GM21717 (cell line): ENCODE data around the gene ITFG1.
A peak's percentile ranks its signal among the peaks of the same experiment; 100 is the strongest.

Experiments used
- ATAC-seq: cut with Tn5 transposase; IDR thresholded peaks from one replicate; pipeline ENCODE4 v1.9.1; 2021; ENCODE audit warnings: mild to moderate bottlenecking, moderate library complexity; ENCODE audit not compliant: unreplicated experiment

Gene ITFG1

DNA sequence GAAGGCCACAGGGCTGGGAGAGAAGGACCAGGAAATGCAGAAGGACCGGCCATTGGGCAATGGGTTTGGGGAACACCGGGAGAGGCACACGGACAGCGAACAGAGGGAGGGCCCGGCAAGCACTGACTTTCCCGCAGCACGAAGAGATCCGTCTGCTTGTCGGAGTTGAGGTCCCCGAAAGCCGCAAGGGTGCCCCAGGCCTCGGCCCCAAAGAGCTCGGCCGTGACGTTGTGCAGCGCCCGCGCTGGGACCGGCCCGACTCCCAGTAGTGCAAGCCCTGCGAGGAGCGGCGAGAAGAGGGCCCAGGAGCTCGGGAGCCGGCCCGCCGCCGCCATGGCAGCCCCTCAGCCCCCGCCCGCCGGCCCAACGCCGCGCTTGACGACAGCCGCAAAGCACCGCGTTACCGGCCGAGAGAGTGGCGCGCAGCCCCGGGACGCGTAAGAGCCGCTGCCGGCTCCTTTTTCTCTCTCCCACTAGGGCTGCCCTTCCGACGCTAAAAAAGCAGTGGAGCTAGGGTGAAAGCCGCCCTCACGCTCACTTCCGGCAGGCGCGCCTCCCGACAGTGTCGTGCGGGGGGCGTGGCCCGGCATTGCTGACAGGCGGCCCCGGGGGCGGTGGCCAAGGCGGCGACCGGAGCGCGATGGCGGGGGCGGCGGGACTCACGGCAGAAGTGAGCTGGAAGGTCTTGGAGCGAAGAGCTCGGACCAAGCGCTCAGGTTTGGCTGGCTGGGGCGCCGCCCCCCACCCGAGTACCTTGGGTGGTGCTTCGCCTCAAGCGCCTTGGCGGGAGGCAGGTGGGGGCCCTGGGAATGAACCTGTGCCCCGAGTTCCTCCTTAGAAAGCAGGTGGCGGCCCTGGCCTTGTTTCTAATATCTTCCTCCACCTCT is at the start of gene ITFG1, which contains the start of gene PHKB:
Gene ITFG1 (minus strand): TSS at position 353 of the 887 bp plus-strand sequence. CDS start 18 bp downstream, at position 335.
Gene PHKB (plus strand): TSS at position 621 of the 887 bp plus-strand sequence. CDS start 20 bp downstream, at position 641.
- peak; percentile 76 for ATAC-seq

DNA sequence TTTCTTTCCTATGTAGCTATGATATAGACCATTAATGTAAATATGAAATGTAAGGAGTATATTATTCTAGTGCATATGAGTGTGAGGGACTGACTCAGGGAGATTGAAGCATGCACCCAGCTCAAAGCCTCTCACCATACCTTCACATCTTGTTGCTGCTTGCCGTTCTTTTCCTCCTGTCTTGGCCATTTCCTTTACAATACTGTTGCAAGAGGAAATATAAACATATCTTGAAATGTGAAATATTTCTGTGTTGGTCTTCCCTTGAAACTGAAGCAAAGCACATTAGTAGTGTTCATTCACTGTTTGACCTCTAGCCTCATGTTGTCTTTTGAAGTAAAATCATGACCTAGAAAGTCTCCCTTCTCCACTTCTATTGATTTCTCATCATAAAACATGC is 46.8 kb upstream of the ITFG1 start:
- ATAC-seq: no peak

DNA sequence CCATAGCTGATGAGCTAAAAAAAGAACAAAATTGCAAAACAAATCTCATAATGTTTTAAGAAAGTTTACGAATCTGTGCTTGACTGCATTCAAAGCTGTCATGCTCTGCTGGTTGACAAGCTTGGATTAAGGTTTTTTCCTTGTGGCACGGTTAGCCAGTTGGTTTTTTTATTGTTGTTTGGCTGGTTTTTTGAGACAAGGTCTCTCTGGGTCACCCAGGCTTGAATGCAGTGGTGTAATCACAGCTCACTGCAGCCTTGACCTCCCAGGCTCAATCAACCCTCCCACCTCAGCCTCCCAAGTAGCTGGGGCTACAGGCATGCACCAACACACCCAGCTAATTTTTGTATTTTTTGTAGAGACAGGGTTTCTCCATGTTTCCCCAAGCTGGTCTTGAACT is 45.9 kb upstream of the ITFG1 start:
- no peak for ATAC-seq

DNA sequence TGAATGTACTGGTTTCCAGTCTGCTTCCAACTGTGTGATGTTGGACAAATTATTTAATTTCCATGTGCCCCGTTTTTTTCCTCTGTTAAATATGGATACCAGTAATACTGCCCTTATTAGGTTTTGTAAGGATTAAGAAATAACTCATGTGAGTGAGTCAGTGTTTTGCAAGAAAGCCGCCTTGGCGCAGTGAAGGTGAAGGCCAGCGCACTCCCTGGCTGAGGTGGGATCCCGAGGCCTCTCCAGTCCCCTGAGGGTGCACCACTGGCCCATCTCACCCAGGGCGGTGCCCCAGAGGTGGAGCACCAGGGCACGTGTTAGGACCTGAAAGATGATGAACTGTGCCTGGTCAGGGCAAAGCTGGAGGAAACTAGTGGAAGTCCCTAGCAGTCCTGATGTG is 43.7 kb upstream of the ITFG1 start:
- no peak for ATAC-seq

DNA sequence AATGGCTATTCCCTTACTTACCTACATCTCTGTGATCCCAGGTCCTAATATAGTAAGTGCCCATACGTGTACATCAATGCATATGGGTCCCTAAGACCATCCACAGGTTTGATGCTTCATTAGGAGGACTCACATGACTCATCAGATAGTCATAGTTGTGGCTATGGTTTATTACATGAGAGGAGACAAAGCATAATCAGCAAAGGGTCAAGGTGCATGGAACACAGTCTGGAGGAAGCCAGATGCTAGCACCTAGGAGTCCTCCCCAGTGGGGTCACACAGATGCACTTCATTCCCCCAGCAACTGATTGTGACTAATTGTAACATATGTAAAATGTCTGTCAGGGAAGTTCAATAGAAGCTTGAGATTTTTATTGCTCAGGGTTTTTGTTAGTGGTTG is 43.1 kb upstream of the ITFG1 start:
- no peak for ATAC-seq

DNA sequence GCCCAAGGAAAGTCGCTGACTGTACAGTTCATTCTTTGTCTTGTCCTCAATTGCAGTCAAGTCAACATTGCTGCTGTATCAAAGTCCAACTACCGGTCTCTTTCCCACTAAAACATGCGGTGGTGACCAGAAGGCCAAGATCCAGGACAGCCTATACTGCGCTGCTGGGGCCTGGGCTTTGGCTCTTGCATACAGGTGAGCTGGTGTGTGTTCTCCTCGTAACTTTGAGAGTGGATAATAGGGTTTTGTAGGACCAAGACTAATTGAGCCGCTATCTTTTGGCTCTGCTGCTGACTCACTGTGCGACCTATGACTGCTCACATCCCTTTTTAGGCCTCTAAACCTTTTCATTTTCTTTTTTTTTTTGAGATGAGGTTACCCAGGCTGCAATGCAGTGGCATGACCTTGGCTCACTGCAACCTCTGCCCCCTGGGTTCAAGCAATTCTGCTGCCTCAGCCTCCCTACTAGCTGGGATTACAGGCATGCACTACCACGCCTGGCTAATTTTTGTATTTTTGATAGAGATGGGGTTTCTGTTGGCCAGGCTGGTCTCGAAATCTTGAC is 38.9 kb upstream of the ITFG1 start:
- no peak for ATAC-seq

DNA sequence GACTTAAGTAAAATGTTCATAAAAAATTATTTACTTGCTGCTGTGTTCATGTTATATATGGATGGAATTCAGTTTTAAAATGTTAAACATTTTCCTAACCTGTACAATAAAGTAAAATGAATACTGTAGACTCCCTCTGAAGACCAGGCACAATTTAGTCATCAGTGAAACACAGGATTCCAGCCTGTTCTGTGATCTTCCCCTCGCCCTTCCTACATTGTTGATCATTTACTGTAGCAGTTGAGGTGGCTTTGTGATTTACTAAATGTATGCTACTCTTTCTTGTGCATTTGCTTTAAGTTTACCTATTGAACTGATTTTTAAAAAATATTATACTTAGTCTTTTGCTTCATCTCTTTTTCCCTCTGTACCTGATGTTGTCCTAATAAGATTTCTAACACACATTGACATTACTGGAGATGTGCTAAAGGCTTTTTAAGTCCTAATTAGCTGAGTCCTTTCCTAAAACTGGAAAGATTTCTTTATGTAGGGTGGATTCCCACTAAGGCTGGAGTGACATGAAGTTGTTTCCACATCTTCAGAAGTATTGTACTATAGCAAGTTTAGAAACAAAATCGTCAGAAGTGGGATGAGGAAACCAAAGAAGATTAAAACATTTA is 38.3 kb upstream of the ITFG1 start:
- ATAC-seq: no peak

DNA sequence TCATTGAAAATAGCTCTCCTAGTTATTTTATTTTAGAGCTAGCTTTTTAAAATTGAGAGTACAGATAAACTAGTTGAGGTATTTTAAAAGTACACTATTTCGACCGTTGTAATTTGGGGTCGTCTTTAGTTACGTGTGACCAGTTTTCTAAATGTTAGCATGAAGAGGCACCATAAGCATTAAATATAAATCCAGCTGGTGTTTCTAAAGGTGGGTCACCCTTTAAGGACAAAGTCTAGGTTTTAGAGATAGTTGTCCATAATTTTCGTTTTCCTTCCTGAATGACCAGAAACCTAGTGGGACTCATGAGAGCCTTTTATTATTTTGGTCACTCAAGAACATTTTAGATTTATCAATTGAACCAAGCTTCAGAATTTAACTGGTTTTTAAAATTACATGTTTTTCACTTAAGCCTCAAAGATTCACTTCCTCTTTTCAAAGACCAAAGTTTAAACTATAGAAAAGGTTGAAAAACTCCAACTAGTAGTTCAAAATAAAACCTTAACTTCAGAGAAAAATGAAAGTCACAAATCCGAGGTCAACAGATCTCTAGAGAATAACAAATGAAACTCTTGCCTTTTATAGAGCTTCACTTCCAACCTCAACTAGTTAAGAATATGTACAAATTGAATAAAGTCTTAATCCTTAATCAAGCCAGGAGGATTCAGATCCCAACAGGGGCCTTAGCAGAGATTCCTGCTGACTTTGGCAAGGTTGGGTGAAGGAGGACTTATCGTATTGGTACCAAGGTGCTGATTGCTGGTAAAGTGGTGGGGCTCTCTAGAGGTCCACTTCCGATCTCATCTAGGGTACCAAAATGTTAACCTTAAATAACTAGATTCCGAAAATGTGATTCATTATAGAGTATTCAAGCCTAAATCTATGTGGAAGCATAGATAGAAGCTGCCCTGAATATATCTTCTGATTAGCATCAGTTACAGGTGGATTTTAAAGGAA is 32.8 kb upstream of the ITFG1 start:
- peak; percentile 37 for ATAC-seq

DNA sequence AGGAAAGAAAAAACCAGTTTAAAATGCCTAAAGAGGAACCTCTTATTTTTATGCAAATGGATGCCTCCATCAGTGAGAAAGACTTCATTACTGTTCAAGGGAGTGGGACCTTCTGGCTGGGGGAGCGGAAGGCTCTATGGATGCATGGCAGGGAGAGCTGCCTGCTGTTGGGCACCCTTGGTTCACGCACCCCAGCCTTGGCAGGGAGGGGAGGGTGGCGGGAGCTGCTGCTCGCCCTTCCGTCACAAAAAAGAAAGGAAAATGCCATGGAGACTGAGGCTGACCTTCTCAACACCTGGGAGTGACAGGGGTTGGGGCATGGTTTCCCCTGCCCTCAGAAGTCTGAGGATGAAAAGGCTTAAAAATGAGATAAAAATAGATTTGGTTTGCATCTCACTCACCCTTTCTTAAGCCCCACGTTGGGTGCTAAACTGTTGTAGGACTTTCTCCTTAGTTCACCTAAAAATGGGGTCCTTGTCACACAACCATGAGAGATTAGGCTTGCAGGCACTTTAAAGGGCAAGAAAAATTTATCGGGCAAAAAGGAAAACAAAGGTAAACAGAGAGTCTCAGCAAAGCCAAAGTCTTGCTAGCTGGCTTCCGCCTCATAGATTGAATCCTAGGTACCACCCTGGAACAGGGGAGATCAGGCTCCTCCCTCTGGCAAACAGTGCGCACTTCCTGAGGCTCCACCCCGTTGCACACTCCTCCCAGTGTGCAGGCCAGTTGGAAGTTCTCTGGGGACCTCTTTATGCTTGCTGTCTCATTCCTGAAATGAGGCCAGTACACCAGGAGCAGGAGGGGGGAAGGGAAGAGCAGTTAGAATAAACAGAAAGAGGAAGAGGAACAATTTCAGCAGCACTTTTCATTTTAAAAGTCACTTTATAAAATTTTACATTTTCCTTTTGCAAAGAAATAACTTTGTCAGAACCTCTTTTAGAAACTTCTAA is 31.8 kb upstream of the ITFG1 start:
- peak; percentile 73 for ATAC-seq

DNA sequence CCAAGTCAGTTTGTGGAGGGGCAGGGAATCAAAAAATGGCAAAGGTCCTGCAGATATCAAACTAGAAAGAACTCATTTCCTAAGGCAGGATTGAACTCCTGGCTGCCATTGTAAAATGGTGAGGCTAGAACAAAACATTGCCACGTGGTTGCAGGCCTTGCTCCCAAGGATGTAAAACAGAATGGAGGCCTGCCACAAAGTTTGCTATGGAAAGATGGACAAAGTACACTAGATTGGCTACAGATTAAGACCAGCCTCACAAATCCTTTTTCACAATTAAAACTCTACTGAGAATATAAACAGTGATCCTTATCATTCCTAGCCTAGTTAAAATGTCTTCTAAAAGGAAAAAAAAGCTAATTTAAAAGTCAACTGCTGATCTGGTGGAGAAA is 31.2 kb upstream of the ITFG1 start:
- no peak for ATAC-seq

DNA sequence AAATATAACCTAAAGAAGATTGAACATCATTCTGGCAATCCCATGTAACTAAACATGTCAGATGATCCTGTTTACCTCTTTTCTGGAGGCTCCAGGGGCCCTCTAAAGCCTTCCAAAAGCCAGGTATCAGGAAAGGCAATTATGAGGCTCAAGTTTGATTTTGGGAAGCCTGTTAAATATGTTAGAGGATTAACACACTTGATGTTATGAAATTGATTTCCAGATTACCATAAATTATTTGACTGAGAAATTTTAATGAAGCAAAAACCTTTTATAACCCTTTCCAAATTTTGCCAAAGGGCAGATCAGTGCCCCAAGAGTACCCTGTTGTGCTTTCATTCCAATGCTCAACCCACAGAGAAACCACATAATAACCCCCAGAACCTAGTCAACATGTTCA is 29.6 kb upstream of the ITFG1 start:
- ATAC-seq: no peak

DNA sequence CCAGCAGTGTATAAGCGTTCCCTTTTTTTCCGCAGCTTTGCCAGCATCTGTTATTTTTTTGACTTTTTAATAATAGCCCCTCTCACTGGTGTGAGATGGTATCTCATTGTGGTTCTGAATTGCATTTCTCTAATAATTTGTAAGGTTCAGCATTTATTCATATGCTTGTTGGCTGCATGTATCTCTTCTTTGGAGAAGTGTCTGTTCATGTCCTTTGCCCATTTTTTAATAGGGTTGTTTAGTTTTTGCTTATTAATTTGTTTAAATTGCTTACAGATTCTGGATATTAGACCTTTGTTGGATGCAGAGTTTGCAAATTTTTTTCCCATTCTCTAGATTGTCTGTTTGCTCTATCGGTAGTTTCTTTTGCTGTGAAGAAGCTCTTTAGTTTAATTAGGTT is 27.2 kb upstream of the ITFG1 start:
- no peak for ATAC-seq

DNA sequence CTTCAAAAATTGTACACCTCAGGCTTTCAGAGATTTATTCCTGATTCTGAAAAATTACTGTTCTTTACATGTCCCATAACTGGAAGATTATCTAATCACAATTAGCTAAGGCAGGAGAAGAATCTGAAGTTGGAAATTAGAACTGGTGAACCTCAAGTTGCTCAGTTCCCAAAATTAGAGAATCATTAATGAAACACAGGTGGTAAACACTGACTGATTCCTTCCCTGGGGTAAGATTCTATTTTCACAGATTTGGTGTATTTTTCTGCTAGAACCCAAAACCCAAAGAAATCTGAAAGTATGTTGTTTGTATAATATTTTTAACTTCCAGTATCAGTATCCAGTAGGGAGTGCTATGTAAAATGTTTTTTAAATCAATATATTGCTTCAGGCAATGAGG is 26.0 kb upstream of the ITFG1 start:
- no peak for ATAC-seq

DNA sequence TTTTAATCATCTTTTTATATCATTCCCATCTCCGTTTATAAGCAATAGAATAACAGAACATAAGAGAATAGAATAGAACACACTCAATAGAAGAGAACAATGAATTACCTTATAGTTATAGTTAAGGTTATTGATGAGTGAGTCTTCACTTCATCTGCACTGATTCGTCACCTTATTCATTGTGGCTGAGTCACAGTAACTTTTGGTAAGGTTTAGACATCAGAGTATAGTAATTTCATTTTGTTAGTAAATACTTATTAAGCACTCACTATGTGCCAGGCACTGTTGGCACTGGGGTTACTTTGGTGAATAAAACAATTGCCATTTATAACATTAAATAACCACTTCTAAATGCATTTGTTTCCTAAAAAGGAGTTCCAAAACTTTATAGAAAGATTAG is 22.8 kb upstream of the ITFG1 start:
- no peak for ATAC-seq

DNA sequence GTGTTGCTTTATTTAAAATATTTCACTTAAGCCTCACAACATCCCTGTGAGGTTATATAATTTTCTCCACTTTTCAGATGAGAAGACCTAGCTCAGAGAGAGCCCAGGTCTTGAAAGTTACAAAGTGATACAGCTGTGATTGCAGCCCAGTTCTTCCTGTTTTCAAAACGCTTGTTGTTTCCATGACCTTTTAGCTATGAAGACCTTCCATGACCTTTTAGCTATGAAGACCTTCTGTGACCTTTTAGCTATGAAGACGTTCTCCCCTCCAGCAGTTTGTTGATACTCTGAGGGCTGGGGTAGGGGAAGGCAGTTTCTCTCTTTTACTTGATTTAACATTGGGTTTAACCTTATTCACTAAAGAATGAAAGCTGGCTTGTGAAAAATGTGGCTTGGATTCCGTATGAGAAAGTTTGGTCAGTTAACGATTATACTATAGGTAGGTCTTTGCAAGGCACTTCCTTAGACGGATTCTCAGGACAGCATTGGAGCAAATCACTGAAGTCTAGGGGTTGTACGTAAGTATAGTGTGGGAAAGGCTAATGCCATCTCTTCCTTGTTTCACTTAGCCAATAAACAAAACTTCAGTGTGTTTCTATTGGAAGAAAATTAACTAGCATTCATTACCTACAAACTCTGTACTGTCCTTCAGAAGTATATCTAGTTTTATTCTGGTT is 21.0 kb upstream of the ITFG1 start:
- no peak for ATAC-seq

DNA sequence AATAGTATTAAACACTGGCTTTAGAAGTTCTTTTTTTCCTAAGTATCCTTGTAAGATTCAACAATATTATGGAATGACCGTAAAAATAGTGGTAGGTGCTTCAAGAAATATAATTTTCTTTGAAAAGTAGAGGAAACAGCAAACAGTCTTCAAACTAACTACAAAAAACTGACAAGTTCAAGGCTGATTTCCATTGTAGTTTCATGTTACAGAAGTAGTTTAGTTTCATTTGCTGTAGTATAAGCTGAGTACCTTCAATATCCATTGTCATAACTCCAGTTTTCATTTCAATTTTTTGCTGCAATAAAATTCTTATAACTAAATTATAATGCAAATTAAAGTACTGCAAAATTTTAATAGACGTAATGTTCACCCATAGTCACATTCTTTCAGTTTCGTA is 19.5 kb upstream of the ITFG1 start:
- no peak for ATAC-seq

DNA sequence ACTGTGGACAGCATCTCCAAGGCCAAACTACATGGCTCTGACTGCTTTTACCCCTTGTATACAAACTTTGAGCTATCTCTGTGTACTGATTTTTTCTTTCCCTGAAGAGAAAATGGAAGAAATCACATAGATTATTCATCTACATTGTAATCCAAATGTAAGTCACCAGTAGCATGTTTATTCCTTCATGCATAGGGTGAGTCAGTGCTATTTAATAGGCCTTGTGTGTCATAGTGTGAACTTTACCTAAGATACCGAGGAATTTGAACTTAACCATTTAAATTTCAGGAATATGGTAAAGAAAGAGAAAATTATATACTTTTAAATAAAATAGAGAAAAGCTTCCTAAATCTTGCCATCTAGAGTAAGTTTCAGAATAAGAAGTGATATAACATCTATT is 16.8 kb upstream of the ITFG1 start:
- no peak for ATAC-seq

DNA sequence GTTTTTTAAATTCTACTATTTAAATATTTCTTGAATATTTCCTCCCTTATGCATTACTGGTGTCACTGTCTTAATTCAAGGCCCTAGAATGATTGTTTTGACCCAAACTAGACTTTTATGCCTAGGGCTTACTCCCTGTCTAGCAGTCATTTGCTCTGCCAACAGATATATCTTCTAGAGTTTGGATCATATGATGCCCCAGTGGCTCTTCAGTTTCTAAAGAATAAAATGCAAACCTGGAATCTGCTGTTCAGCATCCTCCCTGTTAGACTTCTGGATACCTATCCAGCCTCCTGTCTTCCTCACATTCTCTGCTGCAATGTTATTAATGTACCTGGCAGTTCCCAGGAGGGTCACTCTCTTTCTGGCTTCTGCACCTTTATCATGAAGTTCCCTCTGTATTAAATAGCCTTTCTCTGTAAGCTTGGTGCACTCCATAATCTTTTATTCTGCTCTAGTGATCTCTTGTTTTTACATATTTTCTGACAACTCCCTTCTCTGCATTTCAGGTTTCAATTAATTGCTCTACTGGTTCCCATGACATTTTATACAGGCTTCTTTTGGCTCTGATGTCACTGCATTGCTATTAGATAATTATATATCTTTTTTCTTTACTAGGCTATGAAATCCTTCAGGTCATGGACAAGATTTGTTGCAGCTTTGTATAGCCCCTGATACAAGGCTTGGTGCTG is 15.9 kb upstream of the ITFG1 start:
- no peak for ATAC-seq

DNA sequence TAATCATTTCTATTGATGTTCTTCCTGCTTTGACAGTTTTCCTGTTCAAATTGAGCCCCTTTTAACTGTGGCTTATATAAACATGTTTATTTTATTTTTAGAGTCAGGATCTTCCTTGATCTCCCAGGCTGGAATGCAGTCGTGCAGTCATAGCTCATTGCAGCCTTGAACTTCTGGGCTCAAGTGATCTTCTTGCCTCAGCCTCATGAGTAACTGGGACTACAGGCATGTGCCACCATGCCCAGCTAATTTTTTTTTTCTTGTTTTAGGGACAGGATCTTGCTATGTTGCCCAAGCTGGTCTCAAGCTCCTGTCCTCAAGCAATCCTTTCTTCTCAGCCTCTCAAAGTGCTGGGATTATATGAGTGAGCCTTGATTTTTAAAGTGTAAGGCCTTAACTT is 14.9 kb upstream of the ITFG1 start:
- ATAC-seq: no peak
